K562 (cell line): ENCODE measurements around the gene GYPC. TPM values are rescaled to one million over a fixed set of nuclear protein-coding genes. Genes with fewer than 3 reads are reported as not detected.

Experiments
- CTBP1 ChIP-seq: fragments of 450-650 bp; IDR thresholded peaks from 2 replicates; pipeline ENCODE4 v1.6.1; 2016; ENCODE audit warnings: borderline replicate concordance
- ELF4 ChIP-seq: fragments of 450-650 bp; formaldehyde crosslinking; IDR thresholded peaks from 2 replicates; pipeline ENCODE4 v1.4.0; 2022; ENCODE audit warnings: missing genetic modification characterization
- KDM1A ChIP-seq, 2 experiments: fragments of 450-650 bp; IDR thresholded peaks; 2 replicates each; pipeline ENCODE4 v1.6.1; 2016; ENCODE audit warnings: mild to moderate bottlenecking in 2 of 2
- L3MBTL2 ChIP-seq: fragments of 450-650 bp; IDR thresholded peaks from 2 replicates; pipeline ENCODE4 v1.6.1; 2016; ENCODE audit warnings: mild to moderate bottlenecking, moderate library complexity
- MEIS2 ChIP-seq: fragments of 450-650 bp; IDR thresholded peaks from 2 replicates; pipeline ENCODE4 v1.6.1; 2014; ENCODE audit warnings: mild to moderate bottlenecking; ENCODE audit not compliant: partially characterized antibody
- NR2C1 ChIP-seq, 2 experiments: fragments of 450-650 bp; IDR thresholded peaks; 2 replicates each; pipeline ENCODE4 v1.6.1; 2017; ENCODE audit warnings: mild to moderate bottlenecking in 2 of 2, antibody characterized with exemption in 1 of 2, inconsistent platforms in 1 of 2, missing compliant biosample characterization in 1 of 2, missing genetic modification characterization in 1 of 2
- PKNOX1 ChIP-seq: fragments of 450-650 bp; IDR thresholded peaks from 2 replicates; pipeline ENCODE4 v1.6.1; 2016
- PTBP1 ChIP-seq: fragments of 200-400 bp; formaldehyde crosslinking; IDR thresholded peaks from 2 replicates; pipeline ENCODE4 v1.6.1; 2017; ENCODE audit warnings: low read depth, low read length
- SETDB1 ChIP-seq: IDR thresholded peaks from one replicate; pipeline ENCODE4 v1.6.1; 2012; ENCODE audit warnings: low read length, control low read depth, inconsistent platforms
- ZNF431 ChIP-seq: sonication (generic); formaldehyde crosslinking; IDR thresholded peaks from 2 replicates; pipeline ENCODE4 v1.8.0; 2022; ENCODE audit warnings: mild to moderate bottlenecking, missing genetic modification reagents
- polyA plus RNA-seq, 8 experiments: library from polyadenylated mRNA; depleted of rRNA in 4 of 8; stranded (reverse) in 5 of 8; unstranded in 3 of 8; fragments of >200 nt; fragmentation: Nextera tagmentation in 2 of 8; fragmentation: Illumina TruSeq in 1 of 8; extraction: Ambion mirVana in 2 of 8; extraction: Trizol in 1 of 8; gene quantifications; 2 replicates each; pipeline versions ENCODE4 v1.2.1 to v1.2.3, GENCODE V29; 2011 to 2014; ENCODE audit warnings: inconsistent platforms in 1 of 8, missing spikeins in 1 of 8
- total RNA-seq, 7 experiments: library from RNA; depleted of rRNA in 6 of 7; stranded (reverse); fragments of >200 nt in 6 of 7; fragmentation: Illumina TruSeq in 2 of 7; extraction: Trizol in 2 of 7; gene quantifications; 2 replicates each; pipeline versions ENCODE4 v1.2.1 to v1.2.3, GENCODE V29; 2011 to 2021; ENCODE audit warnings: low replicate concordance in 1 of 7
- TF ChIP-seq, protein P1 (sequence below): fragments of 450-650 bp; IDR thresholded peaks from 2 replicates; pipeline ENCODE4 v1.6.1; 2017; ENCODE audit warnings: antibody characterized with exemption, mild to moderate bottlenecking

Gene GYPC
- total and polyA plus RNA-seq, 9 of the 15 experiments (the other 6 are each of a cell fraction or from before 2014, with no cell fraction given): 50.6 to 282 (median 194) TPM

DNA sequence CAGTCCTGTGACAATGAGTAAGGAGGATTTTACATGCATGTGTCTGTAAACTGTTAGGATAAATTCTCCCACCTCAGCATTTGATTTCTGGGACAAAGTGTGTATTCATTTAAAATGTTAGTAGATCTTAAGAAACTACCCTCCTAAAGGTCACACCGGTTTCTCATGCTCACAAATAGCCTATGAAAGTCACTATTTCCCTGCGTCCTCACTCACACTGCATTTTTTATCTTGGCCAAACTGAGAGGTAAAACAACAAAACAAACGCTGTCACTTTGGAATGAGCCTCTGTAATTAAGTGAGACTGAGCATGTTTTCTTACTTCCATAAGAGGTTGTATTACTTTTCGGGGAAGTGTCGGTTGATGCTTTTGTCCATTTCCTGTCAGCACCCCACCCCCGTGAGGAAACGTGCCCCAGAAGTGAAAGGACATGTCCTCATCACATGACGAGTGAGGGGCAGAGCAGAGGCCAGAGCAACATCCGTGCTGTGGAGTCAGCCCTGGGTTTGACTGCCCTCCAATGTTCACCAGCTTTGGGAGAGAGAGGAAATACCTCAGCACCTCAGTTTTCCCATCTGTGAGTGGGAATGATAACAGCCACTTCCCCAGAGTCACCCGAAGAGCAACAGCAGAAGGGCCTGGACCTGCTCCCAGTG lies 3.1 kb downstream of the GYPC start (continued):
- TF ChIP-seq, protein P1, sequence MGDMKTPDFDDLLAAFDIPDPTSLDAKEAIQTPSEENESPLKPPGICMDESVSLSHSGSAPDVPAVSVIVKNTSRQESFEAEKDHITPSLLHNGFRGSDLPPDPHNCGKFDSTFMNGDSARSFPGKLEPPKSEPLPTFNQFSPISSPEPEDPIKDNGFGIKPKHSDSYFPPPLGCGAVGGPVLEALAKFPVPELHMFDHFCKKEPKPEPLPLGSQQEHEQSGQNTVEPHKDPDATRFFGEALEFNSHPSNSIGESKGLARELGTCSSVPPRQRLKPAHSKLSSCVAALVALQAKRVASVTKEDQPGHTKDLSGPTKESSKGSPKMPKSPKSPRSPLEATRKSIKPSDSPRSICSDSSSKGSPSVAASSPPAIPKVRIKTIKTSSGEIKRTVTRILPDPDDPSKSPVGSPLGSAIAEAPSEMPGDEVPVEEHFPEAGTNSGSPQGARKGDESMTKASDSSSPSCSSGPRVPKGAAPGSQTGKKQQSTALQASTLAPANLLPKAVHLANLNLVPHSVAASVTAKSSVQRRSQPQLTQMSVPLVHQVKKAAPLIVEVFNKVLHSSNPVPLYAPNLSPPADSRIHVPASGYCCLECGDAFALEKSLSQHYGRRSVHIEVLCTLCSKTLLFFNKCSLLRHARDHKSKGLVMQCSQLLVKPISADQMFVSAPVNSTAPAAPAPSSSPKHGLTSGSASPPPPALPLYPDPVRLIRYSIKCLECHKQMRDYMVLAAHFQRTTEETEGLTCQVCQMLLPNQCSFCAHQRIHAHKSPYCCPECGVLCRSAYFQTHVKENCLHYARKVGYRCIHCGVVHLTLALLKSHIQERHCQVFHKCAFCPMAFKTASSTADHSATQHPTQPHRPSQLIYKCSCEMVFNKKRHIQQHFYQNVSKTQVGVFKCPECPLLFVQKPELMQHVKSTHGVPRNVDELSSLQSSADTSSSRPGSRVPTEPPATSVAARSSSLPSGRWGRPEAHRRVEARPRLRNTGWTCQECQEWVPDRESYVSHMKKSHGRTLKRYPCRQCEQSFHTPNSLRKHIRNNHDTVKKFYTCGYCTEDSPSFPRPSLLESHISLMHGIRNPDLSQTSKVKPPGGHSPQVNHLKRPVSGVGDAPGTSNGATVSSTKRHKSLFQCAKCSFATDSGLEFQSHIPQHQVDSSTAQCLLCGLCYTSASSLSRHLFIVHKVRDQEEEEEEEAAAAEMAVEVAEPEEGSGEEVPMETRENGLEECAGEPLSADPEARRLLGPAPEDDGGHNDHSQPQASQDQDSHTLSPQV: peak; percentile 85
- no peak for TF ChIP-seq SETDB1
- 0 out of 2 replicates have a peak, but pooled peaks have one; percentile 33 for TF ChIP-seq PTBP1
- TF ChIP-seq ZNF431 (CRISPR knock-in tag): no peak
- peak; percentile 47; the same call in 1 of the 2 replicates for TF ChIP-seq L3MBTL2
- TF ChIP-seq ELF4: no peak
- TF ChIP-seq KDM1A (IDR thresholded peaks at IDR 0.05): peak in 1 of 2 experiments; percentile 54; a peak in 1 of 4 replicates
- no peak; the same call in 1 of the 2 replicates for TF ChIP-seq PKNOX1
- TF ChIP-seq MEIS2: peak; percentile 45
- TF ChIP-seq NR2C1 (IDR thresholded peaks at IDR 0.05): peak; percentile 46; the same call in 1 of the 2 replicates
- TF ChIP-seq NR2C1 (tag; IDR thresholded peaks at IDR 0.05): peak; percentile 77
- peak; percentile 43; the same call in 1 of the 2 replicates for TF ChIP-seq CTBP1
